ENCODE data around the gene PCDHB7.
A peak's percentile ranks its signal among the peaks of the same experiment; 100 is the strongest.
"Not testable (repeated sequence)": the region's sequence is repeated elsewhere in the genome, so short reads cannot be mapped to it uniquely, and the experiment has no call there.

Gene PCDHB7

DNA sequence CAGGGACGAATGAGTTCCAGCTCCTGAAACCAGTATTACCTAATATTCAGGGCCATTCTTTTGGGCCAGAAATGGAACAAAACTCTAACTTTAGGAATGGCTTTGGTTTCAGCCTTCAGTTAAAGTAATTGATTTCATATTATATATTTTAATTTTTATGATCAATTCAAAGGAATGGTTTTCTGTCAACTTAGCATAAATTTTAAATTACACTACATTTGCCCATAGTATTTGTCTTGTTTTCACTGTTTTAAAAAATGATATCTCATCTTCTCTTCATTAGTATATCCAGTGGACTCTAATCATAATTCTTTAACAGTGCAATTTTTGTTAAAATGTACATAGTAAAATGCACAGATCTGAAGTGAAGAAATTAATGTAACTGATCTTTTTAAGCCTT lies 7.9 kb downstream of the PCDHB7 start:
- DNase-seq (ENCODE audit: low spot score) = no peak

GRCh38 chr5:141182248-141182647 lies 9.8 kb downstream of the PCDHB7 start, which contains the start of gene PCDHB16:
PCDHB16 (plus strand) TSS chr5:141182387; CDS start chr5:141182560, 173 bp downstream.
- no peak for DNase-seq (ENCODE audit: low spot score)

- DNase-seq (ENCODE audit: low spot score) = not testable (repeated sequence)
Observed at GRCh38 chr5:141184117-141184855, 11.8 kb downstream of the PCDHB7 start.

GRCh38 chr5:141186897-141187512 lies 14.6 kb downstream of the PCDHB7 start, which contains the start of gene PCDHB9:
PCDHB9 (plus strand) TSS chr5:141187161; CDS start chr5:141187319, 158 bp downstream.
- peak; percentile 13 for DNase-seq (ENCODE audit: low spot score)

GRCh38 chr5:141188682-141189081 lies 16.2 kb downstream of the PCDHB7 start:
- DNase-seq (ENCODE audit: low spot score) = not testable (repeated sequence)

DNA sequence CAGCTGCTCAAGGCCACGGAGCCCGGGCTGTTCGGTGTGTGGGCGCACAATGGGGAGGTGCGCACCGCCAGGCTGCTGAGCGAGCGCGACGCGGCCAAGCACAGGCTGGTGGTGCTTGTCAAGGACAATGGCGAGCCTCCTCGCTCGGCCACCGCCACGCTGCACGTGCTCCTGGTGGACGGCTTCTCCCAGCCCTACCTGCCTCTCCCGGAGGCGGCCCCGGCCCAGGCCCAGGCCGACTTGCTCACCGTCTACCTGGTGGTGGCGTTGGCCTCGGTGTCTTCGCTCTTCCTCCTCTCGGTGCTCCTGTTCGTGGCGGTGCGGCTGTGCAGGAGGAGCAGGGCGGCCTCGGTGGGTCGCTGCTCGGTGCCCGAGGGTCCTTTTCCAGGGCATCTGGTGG lies 16.7 kb downstream of the PCDHB7 start:
- not testable (repeated sequence) for DNase-seq (ENCODE audit: low spot score)

DNA sequence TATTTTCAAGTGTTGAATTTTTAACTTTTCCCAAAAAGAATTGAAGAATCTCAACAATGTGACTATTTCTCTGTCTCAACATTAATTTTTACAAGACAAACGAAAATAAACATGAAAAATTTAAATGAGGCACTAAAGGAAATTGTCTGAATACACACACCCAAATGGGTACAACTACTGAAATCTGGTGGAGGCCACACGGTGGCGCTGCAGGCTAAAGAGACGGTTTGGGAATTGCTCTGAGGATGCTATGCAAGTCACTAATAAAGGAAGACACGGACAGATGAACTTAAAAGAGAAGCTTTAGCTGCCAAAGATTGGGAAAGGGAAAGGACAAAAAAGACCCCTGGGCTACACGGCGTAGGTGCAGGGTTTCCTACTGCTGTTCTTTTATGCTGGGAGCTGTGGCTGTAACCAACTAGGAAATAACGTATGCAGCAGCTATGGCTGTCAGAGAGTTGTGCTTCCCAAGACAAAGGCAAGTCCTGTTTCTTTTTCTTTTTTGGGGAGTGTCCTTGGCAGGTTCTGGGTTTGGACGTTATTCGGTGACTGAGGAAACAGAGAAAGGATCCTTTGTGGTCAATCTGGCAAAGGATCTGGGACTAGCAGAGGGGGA lies 19.8 kb downstream of the PCDHB7 start, which contains the start of gene PCDHB10:
TSS of gene PCDHB10 (plus strand) at position 244 of the 616 bp plus-strand sequence. CDS start at position 444, 200 bp downstream.
- peak; percentile 6 for DNase-seq (ENCODE audit: low spot score)

DNA sequence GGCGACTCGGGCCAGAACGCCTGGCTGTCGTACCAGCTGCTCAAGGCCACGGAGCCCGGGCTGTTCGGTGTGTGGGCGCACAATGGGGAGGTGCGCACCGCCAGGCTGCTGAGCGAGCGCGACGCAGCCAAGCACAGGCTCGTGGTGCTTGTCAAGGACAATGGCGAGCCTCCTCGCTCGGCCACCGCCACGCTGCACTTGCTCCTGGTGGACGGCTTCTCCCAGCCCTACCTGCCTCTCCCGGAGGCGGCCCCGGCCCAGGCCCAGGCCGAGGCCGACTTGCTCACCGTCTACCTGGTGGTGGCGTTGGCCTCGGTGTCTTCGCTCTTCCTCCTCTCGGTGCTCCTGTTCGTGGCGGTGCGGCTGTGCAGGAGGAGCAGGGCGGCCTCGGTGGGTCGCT lies 21.9 kb downstream of the PCDHB7 start:
- DNase-seq (ENCODE audit: low spot score) = not testable (repeated sequence)

- DNase-seq (ENCODE audit: low spot score) = no peak
Observed at GRCh38 chr5:141196363-141196762, 23.9 kb downstream of the PCDHB7 start.

GRCh38 chr5:141199359-141200235 lies 27.2 kb downstream of the PCDHB7 start, which contains the start of gene PCDHB11:
PCDHB11 (plus strand) TSS chr5:141199627; CDS start chr5:141199775, 148 bp downstream.
- DNase-seq (ENCODE audit: low spot score) = no peak

DNA sequence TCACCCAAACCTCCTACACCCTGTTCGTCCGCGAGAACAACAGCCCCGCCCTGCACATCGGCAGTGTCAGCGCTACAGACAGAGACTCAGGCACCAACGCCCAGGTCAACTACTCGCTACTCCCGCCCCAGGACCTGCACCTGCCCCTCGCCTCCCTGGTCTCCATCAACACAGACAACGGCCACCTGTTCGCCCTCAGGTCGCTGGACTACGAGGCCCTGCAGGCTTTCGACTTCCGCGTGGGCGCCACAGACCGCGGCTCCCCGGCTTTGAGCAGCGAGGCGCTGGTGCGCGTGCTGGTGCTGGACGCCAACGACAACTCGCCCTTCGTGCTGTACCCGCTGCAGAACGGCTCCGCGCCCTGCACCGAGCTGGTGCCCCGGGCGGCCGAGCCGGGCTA lies 28.7 kb downstream of the PCDHB7 start:
- not testable (repeated sequence) for DNase-seq (ENCODE audit: low spot score)

GRCh38 chr5:141201646-141202045 lies 29.2 kb downstream of the PCDHB7 start:
- not testable (repeated sequence) for DNase-seq (ENCODE audit: low spot score)

DNA sequence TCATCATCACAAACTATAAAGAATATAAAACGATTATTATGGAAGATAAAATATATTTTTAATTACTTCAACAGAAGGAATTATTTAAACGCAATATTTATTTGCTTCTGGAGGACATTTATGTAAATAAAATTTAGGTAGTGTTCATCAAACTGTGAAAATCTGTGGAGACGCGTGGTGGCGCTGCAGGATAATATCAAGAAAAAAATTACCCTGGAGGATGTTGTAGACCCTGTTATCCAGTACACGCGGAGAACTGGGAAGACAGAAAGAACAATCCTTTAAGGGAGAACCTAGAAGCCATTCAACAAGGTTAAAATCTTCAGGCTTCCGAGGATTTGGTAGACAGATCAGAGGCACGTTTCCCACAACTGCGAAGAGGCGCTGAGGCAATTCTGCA lies 36.0 kb downstream of the PCDHB7 start, which contains the start of gene PCDHB12:
TSS of gene PCDHB12 (plus strand) at position 242 of the 400 bp plus-strand sequence. CDS start 189 bp downstream, outside the sequence.
- DNase-seq (ENCODE audit: low spot score) = no peak

GRCh38 chr5:141210281-141210680 lies 37.8 kb downstream of the PCDHB7 start:
- not testable (repeated sequence) for DNase-seq (ENCODE audit: low spot score)

GRCh38 chr5:141210849-141211248 lies 38.4 kb downstream of the PCDHB7 start:
- DNase-seq (ENCODE audit: low spot score) = not testable (repeated sequence)

DNA sequence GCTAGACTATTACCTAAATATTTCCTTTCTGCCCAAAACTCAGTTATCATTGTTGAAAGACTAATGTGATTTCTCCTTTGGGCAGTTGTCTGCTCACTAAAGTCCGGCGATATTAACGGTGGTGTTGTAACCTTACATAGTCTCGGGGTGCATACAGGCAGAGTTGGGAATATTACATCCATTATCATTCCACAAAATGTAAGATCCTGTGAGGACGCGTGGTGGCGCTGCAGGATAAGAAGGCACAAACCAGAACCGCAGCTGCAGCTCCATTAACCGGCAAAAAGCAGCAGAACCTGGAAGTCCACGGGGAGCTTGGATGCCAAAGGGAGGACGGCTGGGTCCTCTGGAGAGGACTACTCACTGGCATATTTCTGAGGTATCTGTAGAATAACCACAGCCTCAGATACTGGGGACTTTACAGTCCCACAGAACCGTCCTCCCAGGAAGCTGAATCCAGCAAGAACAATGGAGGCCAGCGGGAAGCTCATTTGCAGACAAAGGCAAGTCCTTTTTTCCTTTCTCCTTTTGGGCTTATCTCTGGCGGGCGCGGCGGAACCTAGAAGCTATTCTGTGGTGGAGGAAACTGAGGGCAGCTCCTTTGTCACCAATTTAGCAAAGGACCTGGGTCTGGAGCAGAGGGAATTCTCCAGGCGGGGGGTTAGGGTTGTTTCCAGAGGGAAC lies 41.4 kb downstream of the PCDHB7 start, which contains the start of gene PCDHB13:
TSS of gene PCDHB13 (plus strand) at position 264 of the 684 bp plus-strand sequence. CDS start at position 469, 205 bp downstream.
- DNase-seq (ENCODE audit: low spot score) = not testable (repeated sequence)

DNA sequence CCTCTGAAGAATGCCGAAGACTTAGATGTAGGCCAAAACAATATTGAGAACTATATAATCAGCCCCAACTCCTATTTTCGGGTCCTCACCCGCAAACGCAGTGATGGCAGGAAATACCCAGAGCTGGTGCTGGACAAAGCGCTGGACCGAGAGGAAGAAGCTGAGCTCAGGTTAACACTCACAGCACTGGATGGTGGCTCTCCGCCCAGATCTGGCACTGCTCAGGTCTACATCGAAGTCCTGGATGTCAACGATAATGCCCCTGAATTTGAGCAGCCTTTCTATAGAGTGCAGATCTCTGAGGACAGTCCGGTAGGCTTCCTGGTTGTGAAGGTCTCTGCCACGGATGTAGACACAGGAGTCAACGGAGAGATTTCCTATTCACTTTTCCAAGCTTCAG lies 42.1 kb downstream of the PCDHB7 start:
- DNase-seq (ENCODE audit: low spot score) = not testable (repeated sequence)

DNA sequence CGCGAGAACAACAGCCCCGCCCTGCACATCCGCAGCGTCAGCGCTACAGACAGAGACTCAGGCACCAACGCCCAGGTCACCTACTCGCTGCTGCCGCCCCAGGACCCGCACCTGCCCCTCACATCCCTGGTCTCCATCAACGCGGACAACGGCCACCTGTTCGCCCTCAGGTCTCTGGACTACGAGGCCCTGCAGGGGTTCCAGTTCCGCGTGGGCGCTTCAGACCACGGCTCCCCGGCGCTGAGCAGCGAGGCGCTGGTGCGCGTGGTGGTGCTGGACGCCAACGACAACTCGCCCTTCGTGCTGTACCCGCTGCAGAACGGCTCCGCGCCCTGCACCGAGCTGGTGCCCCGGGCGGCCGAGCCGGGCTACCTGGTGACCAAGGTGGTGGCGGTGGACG lies 43.1 kb downstream of the PCDHB7 start:
- not testable (repeated sequence) for DNase-seq (ENCODE audit: low spot score)

DNA sequence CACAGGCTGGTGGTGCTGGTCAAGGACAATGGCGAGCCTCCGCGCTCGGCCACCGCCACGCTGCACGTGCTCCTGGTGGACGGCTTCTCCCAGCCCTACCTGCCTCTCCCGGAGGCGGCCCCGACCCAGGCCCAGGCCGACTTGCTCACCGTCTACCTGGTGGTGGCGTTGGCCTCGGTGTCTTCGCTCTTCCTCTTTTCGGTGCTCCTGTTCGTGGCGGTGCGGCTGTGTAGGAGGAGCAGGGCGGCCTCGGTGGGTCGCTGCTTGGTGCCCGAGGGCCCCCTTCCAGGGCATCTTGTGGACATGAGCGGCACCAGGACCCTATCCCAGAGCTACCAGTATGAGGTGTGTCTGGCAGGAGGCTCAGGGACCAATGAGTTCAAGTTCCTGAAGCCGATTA lies 43.6 kb downstream of the PCDHB7 start:
- not testable (repeated sequence) for DNase-seq (ENCODE audit: low spot score)

- no peak for DNase-seq (ENCODE audit: low spot score)
Observed at GRCh38 chr5:141223112-141223783, 50.8 kb downstream of the PCDHB7 start, which contains the start of gene PCDHB14. PCDHB14 (plus strand) TSS chr5:141223343; CDS start chr5:141223506, 163 bp downstream.
